WTC11 (cell line): ENCODE results near the gene COL4A2. TPM values are rescaled to one million over a fixed set of nuclear protein-coding genes. Genes with fewer than 3 reads are reported as not detected.

Source experiments
- ATAC-seq: fragments of 200-7000 bp; cut with Tn5 transposase; 2 replicates; pipeline ENCODE4 v1.10.0; 2021; ENCODE audit warnings: mild to moderate bottlenecking, moderate library complexity
- CTCF ChIA-PET: fragments of 300-600 bp; sonication (Branson Sonifier 250); formaldehyde crosslinking; loops from one replicate; lab custom pipeline; 2021; ENCODE audit warnings: antibody characterized with exemption; lab: Charles Lee
- POLR2A ChIA-PET: fragments of 350-600 bp; sonication (Branson Sonifier 250); formaldehyde crosslinking; loops from one replicate; lab custom pipeline; 2021; ENCODE audit warnings: antibody characterized with exemption; lab: Charles Lee
- DNase-seq: peaks from one replicate; pipeline ENCODE4 v3.0.0; 2021; ENCODE audit warnings: low spot score
- H3K27ac Mint-ChIP-seq: 2 replicates; pipeline ENCODE4 v1.8.0; 2021; ENCODE audit warnings: mixed read lengths
- H3K27me3 Mint-ChIP-seq: 2 replicates; pipeline ENCODE4 v1.8.0; 2021; ENCODE audit warnings: low read depth, mild to moderate bottlenecking, moderate library complexity, mixed read lengths
- H3K36me3 Mint-ChIP-seq: 2 replicates; pipeline ENCODE4 v1.8.0; 2021; ENCODE audit warnings: mixed read lengths
- H3K4me1 Mint-ChIP-seq: 2 replicates; pipeline ENCODE4 v1.8.0; 2022; ENCODE audit warnings: mixed read lengths
- H3K4me3 Mint-ChIP-seq: 2 replicates; pipeline ENCODE4 v1.8.0; 2021; ENCODE audit warnings: mild to moderate bottlenecking, moderate library complexity, mixed read lengths
- H3K9me3 Mint-ChIP-seq: 2 replicates; pipeline ENCODE4 v1.8.0; 2021; ENCODE audit warnings: mixed read lengths
- CTCF ChIP-seq: fragments of 200-600 bp; IDR thresholded peaks from 2 replicates; pipeline ENCODE4 v1.8.0; 2022; ENCODE audit warnings: antibody characterized with exemption
- FOXK1 ChIP-seq: sonication (generic); formaldehyde crosslinking; IDR thresholded peaks from 2 replicates; pipeline ENCODE4 v1.8.0; 2022; ENCODE audit warnings: mild to moderate bottlenecking, moderate library complexity, missing genetic modification reagents
- FOXP4 ChIP-seq: sonication (generic); formaldehyde crosslinking; IDR thresholded peaks from 2 replicates; pipeline ENCODE4 v1.8.0; 2022; ENCODE audit warnings: mild to moderate bottlenecking, missing genetic modification reagents
- OVOL2 ChIP-seq: fragments of 250-450 bp; sonication (Bioruptor Pico); IDR thresholded peaks from 2 replicates; pipeline ENCODE4 v1.9.0; 2021; ENCODE audit warnings: mild to moderate bottlenecking, borderline replicate concordance
- SMAD4 ChIP-seq: sonication (generic); formaldehyde crosslinking; IDR thresholded peaks from 2 replicates; pipeline ENCODE4 v1.8.0; 2022; ENCODE audit warnings: mild to moderate bottlenecking, missing genetic modification reagents
- SP1 ChIP-seq: sonication (generic); formaldehyde crosslinking; conservative IDR thresholded peaks from 2 replicates; pipeline ENCODE4 v1.8.1; 2022; ENCODE audit warnings: missing genetic modification reagents
- USF2 ChIP-seq: sonication (generic); formaldehyde crosslinking; IDR thresholded peaks from 2 replicates; pipeline ENCODE4 v1.8.1; 2023; ENCODE audit warnings: mild to moderate bottlenecking, missing genetic modification reagents, moderate library complexity
- total RNA-seq: library from RNA; stranded (reverse); gene quantifications from 3 replicates; pipeline ENCODE4 v1.2.3, GENCODE V29; 2021
- TF ChIP-seq, protein P1 (sequence below): fragments of 250-450 bp; sonication (Bioruptor Pico); IDR thresholded peaks from 2 replicates; pipeline ENCODE4 v1.9.0; 2021; ENCODE audit warnings: mild to moderate bottlenecking, borderline replicate concordance
- TF ChIP-seq, protein P2 (sequence below): sonication (generic); formaldehyde crosslinking; IDR thresholded peaks from 2 replicates; pipeline ENCODE4 v1.8.1; 2022; ENCODE audit warnings: low read depth, missing genetic modification reagents, borderline replicate concordance

COL4A2 gene
- total RNA-seq, 1 experiment from 2014 or later: 109 TPM

DNA sequence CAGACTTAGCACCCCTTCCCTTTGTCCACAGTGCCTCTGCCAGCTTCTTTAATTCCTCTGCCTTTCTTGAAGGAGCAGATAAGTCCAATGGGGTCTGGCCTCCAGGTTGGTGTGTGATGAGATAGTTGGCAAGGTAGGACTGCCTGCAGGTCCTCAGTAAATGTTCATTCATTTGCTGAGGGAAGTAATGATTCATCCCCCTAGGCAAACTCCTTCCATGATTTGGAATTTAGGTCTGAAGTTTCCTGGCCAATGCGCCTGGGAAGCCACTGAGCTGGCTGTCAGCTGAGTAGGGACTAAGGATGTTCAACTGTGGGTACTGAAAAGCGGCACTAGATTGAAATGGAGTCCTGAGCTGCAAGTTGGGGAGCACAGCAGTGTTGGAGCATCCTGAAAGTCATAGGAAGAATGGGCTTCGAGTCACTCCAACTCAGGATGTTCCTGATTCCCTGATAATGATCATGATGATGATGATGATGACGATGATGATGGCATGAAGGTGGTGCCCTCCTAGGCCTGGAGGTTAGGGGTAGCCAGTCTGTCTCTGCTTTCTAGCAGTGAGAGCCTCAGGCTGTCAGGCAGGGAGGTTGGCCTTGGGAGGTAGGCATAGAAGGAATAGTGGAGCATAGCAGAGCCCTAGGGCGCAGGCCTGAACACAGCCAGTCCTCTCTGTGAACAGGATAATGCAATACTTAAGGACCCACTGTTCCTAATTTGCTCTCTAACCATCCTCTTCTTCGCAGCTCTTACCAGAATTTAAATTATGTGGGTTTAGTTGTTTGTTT lies 44.7 kb downstream of the COL4A2 start (continued):
- TF ChIP-seq, protein P1, sequence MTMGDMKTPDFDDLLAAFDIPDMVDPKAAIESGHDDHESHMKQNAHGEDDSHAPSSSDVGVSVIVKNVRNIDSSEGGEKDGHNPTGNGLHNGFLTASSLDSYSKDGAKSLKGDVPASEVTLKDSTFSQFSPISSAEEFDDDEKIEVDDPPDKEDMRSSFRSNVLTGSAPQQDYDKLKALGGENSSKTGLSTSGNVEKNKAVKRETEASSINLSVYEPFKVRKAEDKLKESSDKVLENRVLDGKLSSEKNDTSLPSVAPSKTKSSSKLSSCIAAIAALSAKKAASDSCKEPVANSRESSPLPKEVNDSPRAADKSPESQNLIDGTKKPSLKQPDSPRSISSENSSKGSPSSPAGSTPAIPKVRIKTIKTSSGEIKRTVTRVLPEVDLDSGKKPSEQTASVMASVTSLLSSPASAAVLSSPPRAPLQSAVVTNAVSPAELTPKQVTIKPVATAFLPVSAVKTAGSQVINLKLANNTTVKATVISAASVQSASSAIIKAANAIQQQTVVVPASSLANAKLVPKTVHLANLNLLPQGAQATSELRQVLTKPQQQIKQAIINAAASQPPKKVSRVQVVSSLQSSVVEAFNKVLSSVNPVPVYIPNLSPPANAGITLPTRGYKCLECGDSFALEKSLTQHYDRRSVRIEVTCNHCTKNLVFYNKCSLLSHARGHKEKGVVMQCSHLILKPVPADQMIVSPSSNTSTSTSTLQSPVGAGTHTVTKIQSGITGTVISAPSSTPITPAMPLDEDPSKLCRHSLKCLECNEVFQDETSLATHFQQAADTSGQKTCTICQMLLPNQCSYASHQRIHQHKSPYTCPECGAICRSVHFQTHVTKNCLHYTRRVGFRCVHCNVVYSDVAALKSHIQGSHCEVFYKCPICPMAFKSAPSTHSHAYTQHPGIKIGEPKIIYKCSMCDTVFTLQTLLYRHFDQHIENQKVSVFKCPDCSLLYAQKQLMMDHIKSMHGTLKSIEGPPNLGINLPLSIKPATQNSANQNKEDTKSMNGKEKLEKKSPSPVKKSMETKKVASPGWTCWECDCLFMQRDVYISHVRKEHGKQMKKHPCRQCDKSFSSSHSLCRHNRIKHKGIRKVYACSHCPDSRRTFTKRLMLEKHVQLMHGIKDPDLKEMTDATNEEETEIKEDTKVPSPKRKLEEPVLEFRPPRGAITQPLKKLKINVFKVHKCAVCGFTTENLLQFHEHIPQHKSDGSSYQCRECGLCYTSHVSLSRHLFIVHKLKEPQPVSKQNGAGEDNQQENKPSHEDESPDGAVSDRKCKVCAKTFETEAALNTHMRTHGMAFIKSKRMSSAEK (CRISPR knock-in tag): no peak
- no peak for TF ChIP-seq SMAD4
- TF ChIP-seq USF2 (CRISPR knock-in tag): no peak
- TF ChIP-seq OVOL2 (CRISPR knock-in tag): no peak

GRCh38 chr13:110352735-110353134 lies 45.7 kb downstream of the COL4A2 start:
- TF ChIP-seq CTCF (peak; percentile 65), FOXK1 (CRISPR knock-in tag) (no peak)
- H3K36me3 Mint-ChIP-seq: no peaks in the 10 kb centered on the region; the same call in 1 of the 2 replicates
- POLR2A ChIA-PET: no interaction called here
- H3K4me1 Mint-ChIP-seq: peaks cover 42% of the 10 kb centered on the region
- DNase-seq: peak; percentile 83
- no peaks in the 10 kb centered on the region; the same call in 1 of the 2 replicates for H3K27me3 Mint-ChIP-seq
- no peak overlapping the region for H3K27ac Mint-ChIP-seq
- H3K4me3 Mint-ChIP-seq: no peak overlapping the region
- ATAC-seq: peak; percentile 71
- H3K9me3 Mint-ChIP-seq: no peaks in the 10 kb centered on the region
- CTCF ChIA-PET: interaction anchor here (0.6 to 3.3 kb wide), 30 partner anchors 9 to 216 kb away, joined by 3 to 31 read pairs (median 4); partner anchors contain the start of genes COL4A1 and COL4A2

- 0 out of 2 replicates have a peak overlapping the region, but pooled peaks have one; percentile 59 for H3K27ac Mint-ChIP-seq
- no peaks in the 10 kb centered on the region; the same call in 1 of the 2 replicates for H3K36me3 Mint-ChIP-seq
- no peaks in the 10 kb centered on the region; the same call in 1 of the 2 replicates for H3K27me3 Mint-ChIP-seq
- H3K4me1 Mint-ChIP-seq: peaks cover 42% of the 10 kb centered on the region
- H3K9me3 Mint-ChIP-seq: no peaks in the 10 kb centered on the region
- CTCF ChIA-PET: interaction anchor here (0.7 to 3.3 kb wide), 25 partner anchors 9 to 125 kb away, joined by 3 to 31 read pairs (median 5); partner anchors contain the start of genes COL4A1 and COL4A2
- TF ChIP-seq SP1 (CRISPR knock-in tag): no peak
- no peak for TF ChIP-seq FOXP4 (CRISPR knock-in tag)
- TF ChIP-seq, protein P2, sequence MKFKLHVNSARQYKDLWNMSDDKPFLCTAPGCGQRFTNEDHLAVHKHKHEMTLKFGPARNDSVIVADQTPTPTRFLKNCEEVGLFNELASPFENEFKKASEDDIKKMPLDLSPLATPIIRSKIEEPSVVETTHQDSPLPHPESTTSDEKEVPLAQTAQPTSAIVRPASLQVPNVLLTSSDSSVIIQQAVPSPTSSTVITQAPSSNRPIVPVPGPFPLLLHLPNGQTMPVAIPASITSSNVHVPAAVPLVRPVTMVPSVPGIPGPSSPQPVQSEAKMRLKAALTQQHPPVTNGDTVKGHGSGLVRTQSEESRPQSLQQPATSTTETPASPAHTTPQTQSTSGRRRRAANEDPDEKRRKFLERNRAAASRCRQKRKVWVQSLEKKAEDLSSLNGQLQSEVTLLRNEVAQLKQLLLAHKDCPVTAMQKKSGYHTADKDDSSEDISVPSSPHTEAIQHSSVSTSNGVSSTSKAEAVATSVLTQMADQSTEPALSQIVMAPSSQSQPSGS: no peak
- POLR2A ChIA-PET: no interaction called here
- no peak overlapping the region for H3K4me3 Mint-ChIP-seq
- ATAC-seq (no peak), DNase-seq (no peak)
These were observed 46.4 kb downstream of the COL4A2 start for GRCh38 chr13:110353339-110353977.
